ENCODE data around the gene HES2.
"Not testable (repeated sequence)": the region's sequence is repeated elsewhere in the genome, so short reads cannot be mapped to it uniquely, and the experiment has no call there.

The HES2 gene

GRCh38 chr1:6389971-6390370 lies 29.7 kb downstream of the HES2 start:
- ATAC-seq: no peak
- no peak for DNase-seq

GRCh38 chr1:6386371-6386949 lies 33.3 kb downstream of the HES2 start:
- DNase-seq (no peak), ATAC-seq (no peak)

- DNase-seq: no peak
Observed at GRCh38 chr1:6385488-6386191, 34.1 kb downstream of the HES2 start.

GRCh38 chr1:6384962-6385361 lies 34.8 kb downstream of the HES2 start:
- DNase-seq (no peak), ATAC-seq (no peak)

More at GRCh38 chr1:6385488-6386191, 34.1 kb downstream of the HES2 start:
- ATAC-seq: no peak

DNA sequence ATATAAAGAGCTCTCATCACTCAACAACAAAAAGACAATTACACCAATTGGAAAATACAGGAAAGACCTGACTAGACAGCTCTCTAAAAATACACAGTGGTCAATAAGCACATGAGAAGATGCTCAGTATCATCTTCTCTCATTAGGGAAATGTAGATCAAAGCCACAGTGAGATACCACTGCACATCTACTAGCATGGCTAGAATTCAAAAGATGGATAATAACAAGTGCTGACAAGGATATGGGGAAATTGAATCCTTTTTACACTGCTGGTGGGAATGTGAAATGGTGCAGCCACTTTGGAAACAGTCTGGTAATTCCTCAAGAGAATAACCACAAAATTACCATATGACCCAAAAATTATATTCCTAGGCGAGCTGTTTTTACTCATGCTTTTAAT lies 35.6 kb downstream of the HES2 start:
- ATAC-seq: no peak
- no peak for DNase-seq

GRCh38 chr1:6380037-6380436 lies 39.7 kb downstream of the HES2 start:
- no peak for DNase-seq
- no peak for ATAC-seq

GRCh38 chr1:6378096-6378746 lies 41.5 kb downstream of the HES2 start:
- no peak for DNase-seq
- ATAC-seq: no peak

GRCh38 chr1:6373961-6374720 lies 45.6 kb downstream of the HES2 start:
- ATAC-seq (no peak), DNase-seq (no peak)

- DNase-seq, ATAC-seq: not testable (repeated sequence)
Observed at GRCh38 chr1:6372236-6372635, 47.5 kb downstream of the HES2 start.

GRCh38 chr1:6370006-6370405 lies 49.7 kb downstream of the HES2 start:
- DNase-seq (no peak), ATAC-seq (no peak)

- DNase-seq: no peak
Observed at GRCh38 chr1:6367381-6368012, 52.2 kb downstream of the HES2 start.

DNA sequence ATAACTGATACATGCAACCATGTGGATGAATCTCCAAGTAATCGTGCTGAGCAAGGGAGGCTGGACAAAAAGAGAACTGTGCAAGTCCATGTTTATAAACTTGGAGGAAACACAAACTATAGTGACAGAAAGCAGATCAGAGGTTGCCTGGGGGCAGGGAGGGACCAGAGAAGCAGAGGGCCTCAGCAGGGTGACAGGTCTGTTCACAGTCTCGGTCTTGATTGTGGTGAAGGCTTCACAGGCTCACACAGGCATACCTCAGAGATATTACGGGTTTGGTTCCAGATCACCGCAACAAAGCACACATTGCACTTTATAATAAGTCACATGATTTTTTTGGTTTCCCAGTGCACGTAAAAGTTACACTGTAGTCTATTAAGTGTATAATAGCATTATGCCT lies 54.7 kb downstream of the HES2 start:
- DNase-seq (peak; percentile 23), ATAC-seq (peak; percentile 81)

More at GRCh38 chr1:6367381-6368012, 52.2 kb downstream of the HES2 start:
- ATAC-seq: no peak

DNA sequence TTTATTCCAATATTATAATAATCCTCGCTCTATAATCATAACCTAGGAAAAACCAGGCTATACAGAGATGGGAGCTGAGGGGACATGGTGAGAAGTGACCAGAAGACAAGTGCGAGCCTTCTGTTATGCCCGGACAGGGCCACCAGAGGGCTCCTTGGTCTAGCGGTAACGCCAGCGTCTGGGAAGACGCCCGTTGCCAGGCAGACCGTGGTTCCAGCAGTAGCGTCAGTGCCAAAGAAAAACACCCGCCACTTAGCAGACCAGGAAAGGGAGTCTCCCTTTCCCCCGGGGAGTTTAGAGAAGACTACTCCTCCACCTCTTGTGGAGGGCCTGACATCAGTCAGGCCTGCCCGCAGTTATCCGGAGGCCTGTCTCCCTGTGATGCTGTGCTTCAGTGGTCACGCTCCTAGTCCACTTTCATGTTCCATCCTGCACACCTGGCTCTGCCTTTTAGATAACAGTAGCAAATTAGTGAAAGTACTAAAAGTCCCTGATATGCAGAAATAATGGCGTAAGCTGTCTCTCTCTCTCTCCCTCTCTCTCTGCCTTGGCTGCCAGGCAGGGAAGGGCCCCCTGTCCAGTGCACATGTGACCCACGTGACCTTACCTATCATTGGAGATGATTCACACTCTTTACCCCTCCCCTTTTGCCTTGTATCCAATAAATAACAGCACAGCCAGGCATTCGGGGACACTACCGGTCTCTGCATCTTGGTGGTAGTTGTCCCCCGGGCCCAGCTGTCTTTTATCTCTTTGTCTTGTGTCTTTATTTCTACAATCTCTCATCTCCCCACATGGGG lies 56.4 kb downstream of the HES2 start:
- ATAC-seq: not testable (repeated sequence)
- peak; percentile 45 for DNase-seq

Data from stimulated activated naive CD8-positive, alpha-beta T cell treated with anti-CD3 and anti-CD28 coated beads, Interleukin-15, Interleukin-2, amounts not matched to agents 100 U/mL and 50 U/mL, for 24 hours (primary cell).